Astrocyte of the spinal cord (primary cell): ENCODE results near the gene ARSH.
"Not testable (repeated sequence)": the region's sequence is repeated elsewhere in the genome, so short reads cannot be mapped to it uniquely, and the experiment has no call there.

Experiments
- DNase-seq: peaks from one replicate; pipeline ENCODE4 v3.0.0; 2011; ENCODE audit warnings: low read depth, low spot score
- H3K4me3 ChIP-seq: 2 replicates; pipeline ENCODE4 v1.5.1; 2011; ENCODE audit warnings: low read depth, mild to moderate bottlenecking, low read length, moderate library complexity
- in situ Hi-C: cut with HindIII; loops from 2 replicates; pipeline ENCODE4 v1.10.0; 2017; ENCODE audit warnings: low sequenced_read_pairs
- TF ChIP-seq, protein P1 (sequence below): IDR thresholded peaks from 2 replicates; pipeline ENCODE4 v1.5.1; 2012; ENCODE audit warnings: low read depth, mild to moderate bottlenecking, low read length, inconsistent platforms

The ARSH gene

DNA sequence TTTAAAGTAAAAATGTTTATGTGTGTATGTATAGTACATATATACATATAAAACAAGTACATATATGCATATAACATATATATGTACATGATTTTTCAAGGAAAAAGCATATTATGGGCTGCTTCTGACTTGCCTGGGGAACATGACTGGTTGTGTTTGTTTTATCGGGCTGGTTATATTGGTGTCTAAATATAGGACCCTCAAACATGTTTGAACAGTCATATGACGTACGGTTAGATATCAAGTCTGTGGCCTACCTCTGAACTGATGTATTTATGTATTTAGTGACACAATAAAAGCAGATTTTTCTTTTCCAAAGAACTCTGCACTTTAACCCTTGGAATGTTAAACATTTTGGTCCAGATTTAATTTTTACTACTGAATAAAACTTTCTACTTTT, 39.3 kb upstream of the ARSH start:
- no peak overlapping the region for H3K4me3 ChIP-seq
- in situ Hi-C loops: no loop called here
- TF ChIP-seq, protein P1, sequence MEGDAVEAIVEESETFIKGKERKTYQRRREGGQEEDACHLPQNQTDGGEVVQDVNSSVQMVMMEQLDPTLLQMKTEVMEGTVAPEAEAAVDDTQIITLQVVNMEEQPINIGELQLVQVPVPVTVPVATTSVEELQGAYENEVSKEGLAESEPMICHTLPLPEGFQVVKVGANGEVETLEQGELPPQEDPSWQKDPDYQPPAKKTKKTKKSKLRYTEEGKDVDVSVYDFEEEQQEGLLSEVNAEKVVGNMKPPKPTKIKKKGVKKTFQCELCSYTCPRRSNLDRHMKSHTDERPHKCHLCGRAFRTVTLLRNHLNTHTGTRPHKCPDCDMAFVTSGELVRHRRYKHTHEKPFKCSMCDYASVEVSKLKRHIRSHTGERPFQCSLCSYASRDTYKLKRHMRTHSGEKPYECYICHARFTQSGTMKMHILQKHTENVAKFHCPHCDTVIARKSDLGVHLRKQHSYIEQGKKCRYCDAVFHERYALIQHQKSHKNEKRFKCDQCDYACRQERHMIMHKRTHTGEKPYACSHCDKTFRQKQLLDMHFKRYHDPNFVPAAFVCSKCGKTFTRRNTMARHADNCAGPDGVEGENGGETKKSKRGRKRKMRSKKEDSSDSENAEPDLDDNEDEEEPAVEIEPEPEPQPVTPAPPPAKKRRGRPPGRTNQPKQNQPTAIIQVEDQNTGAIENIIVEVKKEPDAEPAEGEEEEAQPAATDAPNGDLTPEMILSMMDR: no peak
- no peak for DNase-seq

DNA sequence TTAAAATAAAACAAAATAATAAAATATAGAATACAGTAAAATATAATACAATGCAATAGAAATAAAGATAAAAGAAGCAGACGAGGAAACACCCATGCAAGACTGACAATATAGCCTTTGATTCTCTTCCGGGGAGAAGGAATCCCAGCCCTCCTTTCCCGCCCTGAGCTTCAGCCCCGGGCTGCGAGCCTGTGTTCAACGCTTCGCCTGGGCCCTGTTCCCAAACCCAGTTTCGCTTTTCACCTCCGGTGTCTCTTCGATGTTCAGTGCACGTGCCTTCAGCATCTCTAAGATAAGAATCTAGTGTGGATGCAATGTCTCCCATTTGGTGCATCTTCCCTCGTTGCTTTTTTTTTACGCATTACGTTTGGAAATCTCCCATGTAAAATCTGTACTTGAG, 38.8 kb upstream of the ARSH start:
- DNase-seq: no peak
- TF ChIP-seq, protein P1: no peak
- H3K4me3 ChIP-seq: peak overlapping the region; percentile 34
- in situ Hi-C loops: no loop called here

DNA sequence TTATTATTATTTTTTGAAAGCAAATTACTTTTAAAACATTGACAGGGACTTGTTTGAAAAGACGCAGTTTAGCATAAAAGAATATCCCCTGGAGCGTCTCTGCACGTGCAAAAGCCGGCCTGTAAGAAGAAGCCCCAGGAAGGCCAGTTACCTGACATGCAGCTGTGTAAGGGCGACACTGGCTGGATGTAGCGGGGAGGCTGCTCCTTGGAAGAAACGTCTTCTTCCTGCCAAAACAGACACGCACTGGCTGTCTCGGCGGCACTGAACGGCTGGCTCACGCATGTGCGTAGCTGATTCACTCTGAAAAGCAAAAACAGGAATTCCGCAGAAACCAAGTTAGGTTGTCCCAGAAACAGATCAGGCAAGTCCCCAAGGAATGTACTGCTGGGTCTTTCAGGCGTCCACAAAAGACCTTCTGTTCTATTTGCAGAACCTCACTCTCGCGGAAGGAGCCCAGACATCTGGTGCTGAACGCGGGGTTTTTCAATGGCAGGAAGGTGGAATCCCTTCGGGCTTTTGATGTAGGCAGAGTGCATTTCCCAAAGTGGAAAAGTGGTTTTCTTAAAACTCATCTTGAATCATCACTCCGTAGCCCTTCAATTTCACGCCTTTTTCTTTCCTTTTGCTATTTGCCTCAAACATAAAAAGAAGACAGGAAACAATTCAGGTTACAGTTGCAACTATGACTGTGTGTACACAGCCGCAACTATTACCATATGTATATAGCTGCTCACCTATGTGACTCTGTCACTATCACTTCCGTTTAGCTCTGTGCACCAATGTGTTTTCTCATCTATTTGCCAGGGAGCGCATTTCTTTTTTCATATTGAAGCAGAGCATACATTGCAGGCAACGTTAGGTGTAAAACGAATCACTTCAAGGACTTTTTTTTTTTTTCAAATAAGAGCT, 38.1 kb upstream of the ARSH start:
- peak; percentile 79 for DNase-seq
- TF ChIP-seq, protein P1: no peak
- in situ Hi-C loops: no loop called here
- H3K4me3 ChIP-seq: peak overlapping the region; percentile 34

DNA sequence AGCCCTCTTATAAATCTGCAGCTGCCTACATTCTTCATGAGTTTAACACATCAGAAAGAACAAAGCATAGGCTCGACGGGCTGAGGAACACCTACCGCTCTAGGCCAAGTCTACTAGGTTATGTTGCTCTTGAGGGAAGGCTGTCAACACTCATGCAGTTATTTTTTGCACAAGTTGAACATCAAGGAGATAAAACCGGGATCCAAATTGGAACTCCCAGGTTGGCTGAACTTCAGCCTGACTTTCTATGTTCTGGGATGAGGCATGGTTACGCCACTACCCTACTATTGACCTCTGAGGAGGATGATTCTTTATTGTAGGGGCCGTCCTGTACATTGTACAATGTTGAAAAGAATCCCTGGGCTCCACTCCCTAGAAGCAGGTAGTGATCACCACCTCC, 37.3 kb upstream of the ARSH start:
- DNase-seq: no peak
- TF ChIP-seq, protein P1: no peak
- in situ Hi-C loops: no loop called here
- no peak overlapping the region for H3K4me3 ChIP-seq

- TF ChIP-seq, protein P1: no peak
- H3K4me3 ChIP-seq: no peak overlapping the region
- no peak for DNase-seq
- in situ Hi-C loops: no loop called here
Observed at GRCh38 chrX:2972391-2972790, 34.0 kb upstream of the ARSH start.

DNA sequence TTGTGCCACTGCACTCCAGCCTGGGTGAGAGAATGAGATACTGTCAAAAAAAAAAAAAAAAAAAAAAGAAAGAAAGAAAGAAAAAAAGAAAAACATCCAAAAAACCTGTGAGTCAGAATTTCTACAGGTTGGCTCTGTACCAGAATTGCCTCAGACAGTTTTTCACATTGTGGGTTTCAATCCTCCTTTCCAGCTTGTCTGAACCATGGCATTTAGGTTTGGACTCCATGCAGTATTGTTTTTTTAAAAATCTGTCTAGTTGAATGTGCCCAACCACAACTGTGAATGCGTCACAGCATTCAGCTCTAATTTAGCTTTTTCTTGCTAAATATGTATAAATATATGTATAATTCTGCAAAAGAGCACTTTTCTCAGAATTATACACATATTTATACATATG, 31.4 kb upstream of the ARSH start:
- TF ChIP-seq, protein P1: no peak
- DNase-seq: peak; percentile 1
- in situ Hi-C loops: no loop called here
- H3K4me3 ChIP-seq: no peak overlapping the region

DNA sequence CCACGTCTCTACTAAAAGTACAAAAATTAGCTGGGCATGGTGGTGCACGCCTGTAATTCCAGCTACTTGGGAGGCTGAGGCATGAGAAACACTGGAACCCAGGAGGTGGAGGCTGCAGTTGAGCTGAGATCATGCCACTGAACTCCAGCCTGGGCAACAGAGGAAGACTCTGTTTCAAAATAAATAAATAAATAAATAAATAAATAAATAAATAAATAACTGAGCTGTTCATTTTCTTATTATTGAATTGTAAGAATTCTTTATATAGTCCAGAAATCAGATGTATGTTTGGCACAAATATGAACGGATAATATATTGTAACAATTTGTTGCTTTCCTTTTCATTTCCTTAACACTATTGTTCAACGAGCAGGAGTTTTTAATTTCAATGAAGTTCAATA, 27.7 kb upstream of the ARSH start:
- in situ Hi-C loops, DNase-seq, H3K4me3 ChIP-seq: not testable (repeated sequence)
